Endothelial cell of umbilical vein (primary cell): ENCODE data around the gene DGUOK. TPM values are rescaled to one million over a fixed set of nuclear protein-coding genes. Genes with fewer than 3 reads are reported as not detected.
"Not testable (repeated sequence)": the region's sequence is repeated elsewhere in the genome, so short reads cannot be mapped to it uniquely, and the experiment has no call there.

Source experiments
- BruUV-seq: library from RNA; stranded (reverse); fragments of 400-500 nt; replicated peaks from 2 replicates; lab custom pipeline; 2021; lab: Mats Ljungman, UMichigan
- CTCF ChIA-PET: fragments of 300-600, 350-600 bp; sonication (Branson Sonifier 250); formaldehyde crosslinking; loops from one replicate; lab custom pipeline; 2021; ENCODE audit warnings: antibody characterized with exemption, inconsistent platforms; lab: Charles Lee
- POLR2A ChIA-PET: fragments of 300-600, 350-600 bp; sonication (Branson Sonifier 250); formaldehyde crosslinking; loops from one replicate; lab custom pipeline; 2021; ENCODE audit warnings: antibody characterized with exemption, inconsistent platforms; lab: Charles Lee
- DNase-seq: peaks from one replicate; pipeline ENCODE4 v3.0.0-alpha.2; 2011; ENCODE audit warnings: low read depth, low spot score
- FAIRE-seq: peaks from 2 replicates; lab custom pipeline; 2011; peaks lifted over from hg19 to GRCh38; lab: Jason Lieb, UNC
- H2AFZ ChIP-seq: 2 replicates; pipeline ENCODE4 v1.6.0; 2012; ENCODE audit warnings: low read depth, low read length, control low read depth, inconsistent platforms
- H3K27ac ChIP-seq: 2 replicates; pipeline ENCODE4 v1.5.1; 2011; ENCODE audit warnings: low read depth, mild to moderate bottlenecking, control low read depth, low read length, moderate library complexity; ENCODE audit not compliant: insufficient read depth
- H3K27me3 ChIP-seq, 2 experiments: 2 replicates each; pipeline versions ENCODE4 v1.6.0 to v1.6.1; 2011; ENCODE audit warnings: low read length in 2 of 2, mixed read lengths in 1 of 2; ENCODE audit not compliant: control insufficient read depth in 2 of 2, insufficient read depth in 2 of 2
- H3K36me3 ChIP-seq, 2 experiments: 2 replicates in 1 of 2; 3 replicates in 1 of 2; pipeline ENCODE4 v1.5.1; 2011; ENCODE audit warnings: low read length in 2 of 2, mild to moderate bottlenecking in 1 of 2, moderate library complexity in 1 of 2; ENCODE audit not compliant: control insufficient read depth in 2 of 2, insufficient read depth in 2 of 2; ENCODE audit errors: extremely low read depth in 1 of 2
- H3K4me1 ChIP-seq: 3 replicates; pipeline ENCODE4 v1.5.1; 2011; ENCODE audit warnings: mild to moderate bottlenecking, low read length; ENCODE audit not compliant: control insufficient read depth, insufficient read depth; ENCODE audit errors: extremely low read depth
- H3K4me2 ChIP-seq: 2 replicates; pipeline ENCODE4 v1.6.1; 2011; ENCODE audit warnings: low read length, control low read depth, mixed read lengths; ENCODE audit not compliant: insufficient read depth
- H3K4me3 ChIP-seq, 3 experiments: fragments of 200-600 bp in 1 of 3; sonication (generic), shearing (Covaris generic) in 1 of 3; replicated peaks in 1 of 3; 2 replicates each; pipeline ENCODE4 v1.5.1; 2011 to 2016; ENCODE audit warnings: control low read depth in 3 of 3, low read length in 3 of 3, mild to moderate bottlenecking in 2 of 3, inconsistent platforms in 1 of 3, low read depth in 1 of 3, moderate library complexity in 1 of 3; ENCODE audit not compliant: insufficient read depth in 1 of 3
- H3K79me2 ChIP-seq: 2 replicates; pipeline ENCODE4 v1.6.0; 2012; ENCODE audit warnings: low read length, inconsistent platforms; ENCODE audit not compliant: control insufficient read depth, insufficient read depth
- H3K9ac ChIP-seq: replicated peaks from 2 replicates; pipeline ENCODE3; 2011; ENCODE audit warnings: low read length, control low read depth; ENCODE audit not compliant: insufficient read depth; ENCODE audit errors: extremely low read depth
- H3K9me1 ChIP-seq: replicated peaks from 3 replicates; pipeline ENCODE4 v1.6.0; 2011; ENCODE audit warnings: mild to moderate bottlenecking, low read length; ENCODE audit not compliant: control insufficient read depth, insufficient read depth; ENCODE audit errors: extremely low read depth
- H3K9me3 ChIP-seq: replicated peaks from 2 replicates; pipeline ENCODE4 v1.5.1; 2012; ENCODE audit warnings: low read length, inconsistent platforms; ENCODE audit not compliant: control insufficient read depth, insufficient read depth
- H4K20me1 ChIP-seq: replicated peaks from 2 replicates; pipeline ENCODE3; 2011; ENCODE audit warnings: mild to moderate bottlenecking, low read length; ENCODE audit not compliant: control insufficient read depth, insufficient read depth; ENCODE audit errors: extremely low read depth
- EZH2 ChIP-seq: IDR thresholded peaks from 2 replicates; pipeline ENCODE4 v1.6.1; 2012; ENCODE audit warnings: borderline replicate concordance, low read depth, mild to moderate bottlenecking, moderate library complexity, low read length, inconsistent platforms; ENCODE audit not compliant: severe bottlenecking
- FOS ChIP-seq: IDR thresholded peaks from 2 replicates; pipeline ENCODE4 v1.6.1; 2011; ENCODE audit warnings: mild to moderate bottlenecking, low read length, moderate library complexity, borderline replicate concordance; ENCODE audit not compliant: insufficient read depth
- GATA2 ChIP-seq: IDR thresholded peaks from 2 replicates; pipeline ENCODE4 v1.7.0; 2011; ENCODE audit warnings: low read depth, mild to moderate bottlenecking, moderate library complexity, mixed read lengths, low read length; ENCODE audit not compliant: insufficient read length, insufficient read depth
- JUN ChIP-seq: IDR thresholded peaks from 2 replicates; pipeline ENCODE4 v1.6.1; 2011; ENCODE audit warnings: borderline replicate concordance, low read depth; ENCODE audit not compliant: insufficient read length, insufficient read depth
- MYC ChIP-seq: IDR thresholded peaks from one replicate; pipeline ENCODE4 v1.6.1; 2011; ENCODE audit warnings: mild to moderate bottlenecking, low read depth, low read length
- POLR2A ChIP-seq: IDR thresholded peaks from 2 replicates; pipeline ENCODE4 v1.6.1; 2012; ENCODE audit warnings: low read depth, mild to moderate bottlenecking, control low read depth, low read length
- POLR2AphosphoS5 ChIP-seq: IDR thresholded peaks from 2 replicates; pipeline ENCODE4 v1.6.1; 2012; ENCODE audit warnings: low read depth, mild to moderate bottlenecking, control low read depth, low read length, moderate library complexity; ENCODE audit not compliant: insufficient read depth
- dilution Hi-C: fragments of 300-500 bp; cut with MboI; formaldehyde crosslinking; loops from one replicate; pipeline ENCODE4 v1.15.0; 2019; ENCODE audit warnings: low sequenced_read_pairs; ENCODE audit not compliant: extremely low pct_ligation_motif_present
- intact Hi-C: fragments of 100-400 bp; cut with micrococcal nuclease; formaldehyde crosslinking; loops from one replicate; pipeline ENCODE4 v1.10.0; 2022
- polyA plus RNA-seq, 4 experiments: library from polyadenylated mRNA; depleted of rRNA in 3 of 4; stranded (reverse) in 3 of 4; unstranded in 1 of 4; fragments of >200 nt; gene quantifications; 2 replicates each; pipeline versions ENCODE4 v1.2.1 to v1.2.3, GENCODE V29; 2011 to 2012; ENCODE audit warnings: missing spikeins in 1 of 4
- total RNA-seq: library from RNA; stranded (reverse); gene quantifications from 2 replicates; pipeline ENCODE4 v1.2.3, GENCODE V29; 2021
- TF ChIP-seq, protein P1 (sequence below), 2 donors: IDR thresholded peaks; 1 replicate in 1 of 2; 2 replicates in 1 of 2; pipeline ENCODE4 v1.5.1; 2011; ENCODE audit warnings: low read length in 2 of 2, mild to moderate bottlenecking in 2 of 2, moderate library complexity in 2 of 2, control low read depth in 1 of 2, inconsistent platforms in 1 of 2, low read depth in 1 of 2; ENCODE audit not compliant: insufficient read depth in 1 of 2; ENCODE audit errors: extremely low read depth in 1 of 2
- TF ChIP-seq, protein P2 (sequence below): IDR thresholded peaks from 2 replicates; pipeline ENCODE4 v1.6.1; 2011; ENCODE audit not compliant: insufficient read depth, insufficient read length

Gene DGUOK
- total and polyA plus RNA-seq, 2 donors (not counting 3 experiments of a cell fraction or from before 2014, with no cell fraction given), result 51.8 to 77.5 TPM

DNA sequence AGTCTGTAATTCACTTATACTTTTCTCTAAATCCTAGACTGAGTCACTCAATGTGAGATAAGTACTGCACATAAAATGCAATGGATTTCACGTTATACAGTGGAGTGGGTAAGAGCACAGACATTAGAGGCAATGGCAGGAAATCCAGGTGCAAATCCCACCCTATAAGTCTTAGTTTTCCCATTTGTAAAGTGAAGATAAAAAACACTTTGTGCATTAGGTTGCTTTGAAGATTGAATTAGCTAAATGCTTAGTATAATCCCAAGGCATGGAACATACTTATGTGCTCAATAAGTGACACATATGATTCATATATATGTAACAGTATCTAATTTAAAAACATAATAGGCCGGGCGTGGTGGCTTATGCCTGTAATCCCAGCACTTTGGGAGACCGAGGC lies 23.4 kb upstream of the DGUOK start:
- CTCF ChIA-PET, result interaction anchor here (1.6 kb wide), 1 partner anchor 432 kb away, joined by 3 read pairs; no protein-coding TSS in a partner anchor
- no peak overlapping the region for H3K4me3 ChIP-seq
- H3K9me3 ChIP-seq, result no peaks in the 10 kb centered on the region
- no peak overlapping the region for H3K9ac ChIP-seq
- no peaks in the 10 kb centered on the region for H3K9me1 ChIP-seq
- H2AFZ ChIP-seq, result no peak overlapping the region
- dilution Hi-C loops, result no loop called here
- POLR2A ChIA-PET, result interaction anchor here (0.5 kb wide), 1 partner anchor 11 kb away, joined by 4 read pairs; no protein-coding TSS in a partner anchor
- H3K36me3 ChIP-seq, result no peaks in the 10 kb centered on the region
- H3K4me2 ChIP-seq, result no peak overlapping the region
- no peak for FAIRE-seq
- no peaks in the 10 kb centered on the region for H3K4me1 ChIP-seq
- intact Hi-C loops, result no loop called here
- H3K79me2 ChIP-seq, result no peaks in the 10 kb centered on the region
- peaks cover 11 to 18% of the 10 kb centered on the region in 2 experiments for H3K27me3 ChIP-seq
- no TSS peak for BruUV-seq
- DNase-seq, result no peak
- no peak overlapping the region for H3K27ac ChIP-seq
- H4K20me1 ChIP-seq, result no peaks in the 10 kb centered on the region
- TF ChIP-seq JUN, result no peak
- TF ChIP-seq GATA2, result no peak
- TF ChIP-seq, protein P1, sequence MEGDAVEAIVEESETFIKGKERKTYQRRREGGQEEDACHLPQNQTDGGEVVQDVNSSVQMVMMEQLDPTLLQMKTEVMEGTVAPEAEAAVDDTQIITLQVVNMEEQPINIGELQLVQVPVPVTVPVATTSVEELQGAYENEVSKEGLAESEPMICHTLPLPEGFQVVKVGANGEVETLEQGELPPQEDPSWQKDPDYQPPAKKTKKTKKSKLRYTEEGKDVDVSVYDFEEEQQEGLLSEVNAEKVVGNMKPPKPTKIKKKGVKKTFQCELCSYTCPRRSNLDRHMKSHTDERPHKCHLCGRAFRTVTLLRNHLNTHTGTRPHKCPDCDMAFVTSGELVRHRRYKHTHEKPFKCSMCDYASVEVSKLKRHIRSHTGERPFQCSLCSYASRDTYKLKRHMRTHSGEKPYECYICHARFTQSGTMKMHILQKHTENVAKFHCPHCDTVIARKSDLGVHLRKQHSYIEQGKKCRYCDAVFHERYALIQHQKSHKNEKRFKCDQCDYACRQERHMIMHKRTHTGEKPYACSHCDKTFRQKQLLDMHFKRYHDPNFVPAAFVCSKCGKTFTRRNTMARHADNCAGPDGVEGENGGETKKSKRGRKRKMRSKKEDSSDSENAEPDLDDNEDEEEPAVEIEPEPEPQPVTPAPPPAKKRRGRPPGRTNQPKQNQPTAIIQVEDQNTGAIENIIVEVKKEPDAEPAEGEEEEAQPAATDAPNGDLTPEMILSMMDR (IDR thresholded peaks at IDR 0.05; ENCODE audit: extremely low read depth in 1 of 2, insufficient read depth in 1 of 2, low read depth in 1 of 2, low read length in 2 of 2), result no peak
- TF ChIP-seq, protein P2, sequence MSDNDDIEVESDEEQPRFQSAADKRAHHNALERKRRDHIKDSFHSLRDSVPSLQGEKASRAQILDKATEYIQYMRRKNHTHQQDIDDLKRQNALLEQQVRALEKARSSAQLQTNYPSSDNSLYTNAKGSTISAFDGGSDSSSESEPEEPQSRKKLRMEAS, result no peak
- TF ChIP-seq FOS, result no peak
- TF ChIP-seq EZH2, result no peak
- TF ChIP-seq MYC, result no peak
- no peak for TF ChIP-seq POLR2AphosphoS5
- no peak for TF ChIP-seq POLR2A

DNA sequence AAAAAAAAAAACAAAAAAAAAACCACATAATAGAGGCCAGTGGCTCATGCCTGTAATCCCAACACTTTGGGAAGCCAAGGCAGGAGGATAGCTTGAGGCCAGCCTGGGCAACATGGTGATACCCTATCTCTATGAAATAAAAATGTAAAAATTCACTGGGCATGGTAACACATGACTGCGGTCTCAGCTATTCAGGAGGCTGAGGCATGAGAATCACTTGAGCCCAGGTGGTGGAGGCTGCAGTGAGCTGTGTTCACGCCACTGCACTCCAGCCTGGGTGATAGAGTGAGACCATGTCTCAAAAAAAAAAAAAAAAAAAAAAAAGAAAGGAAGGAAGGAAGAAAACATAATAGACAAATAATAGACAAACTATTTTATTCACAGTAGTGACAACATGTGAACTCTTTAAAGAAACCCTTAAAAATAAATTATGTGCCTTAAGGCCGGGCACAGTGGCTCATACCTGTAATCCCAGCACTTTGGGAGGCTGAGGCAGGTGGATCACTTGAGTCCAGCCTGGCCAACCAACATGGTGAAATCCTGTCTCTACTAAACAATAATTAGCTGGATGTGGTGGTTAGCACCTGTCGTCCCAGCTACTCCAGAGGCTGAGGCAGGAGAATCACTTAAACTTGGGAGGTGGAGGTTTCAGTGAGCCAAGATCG lies 22.6 kb upstream of the DGUOK start:
- FAIRE-seq, H3K36me3 ChIP-seq, H3K9me3 ChIP-seq, H2AFZ ChIP-seq, DNase-seq, dilution Hi-C loops, POLR2A ChIA-PET, H3K9ac ChIP-seq, intact Hi-C loops, H3K4me2 ChIP-seq, BruUV-seq, H3K9me1 ChIP-seq, H3K4me1 ChIP-seq, H3K4me3 ChIP-seq, H3K79me2 ChIP-seq, H4K20me1 ChIP-seq, H3K27ac ChIP-seq: not testable (repeated sequence)
- CTCF ChIA-PET, result interaction anchor here (1.1 to 1.6 kb wide), 2 partner anchors 12 to 431 kb away, joined by 3 read pairs; no protein-coding TSS in a partner anchor
- H3K27me3 ChIP-seq, result peaks cover 11 to 18% of the 10 kb centered on the region in 2 experiments
